Measurements from ENCODE around the gene GRIK3. TPM values are rescaled to one million over a fixed set of nuclear protein-coding genes. Genes with fewer than 3 reads are reported as not detected.

GRIK3 gene
- total and polyA plus RNA-seq, 2 of the 8 experiments (the other 6 are each of a cell fraction or from before 2014, with no cell fraction given), result 2.1 to 3.4 TPM

DNA sequence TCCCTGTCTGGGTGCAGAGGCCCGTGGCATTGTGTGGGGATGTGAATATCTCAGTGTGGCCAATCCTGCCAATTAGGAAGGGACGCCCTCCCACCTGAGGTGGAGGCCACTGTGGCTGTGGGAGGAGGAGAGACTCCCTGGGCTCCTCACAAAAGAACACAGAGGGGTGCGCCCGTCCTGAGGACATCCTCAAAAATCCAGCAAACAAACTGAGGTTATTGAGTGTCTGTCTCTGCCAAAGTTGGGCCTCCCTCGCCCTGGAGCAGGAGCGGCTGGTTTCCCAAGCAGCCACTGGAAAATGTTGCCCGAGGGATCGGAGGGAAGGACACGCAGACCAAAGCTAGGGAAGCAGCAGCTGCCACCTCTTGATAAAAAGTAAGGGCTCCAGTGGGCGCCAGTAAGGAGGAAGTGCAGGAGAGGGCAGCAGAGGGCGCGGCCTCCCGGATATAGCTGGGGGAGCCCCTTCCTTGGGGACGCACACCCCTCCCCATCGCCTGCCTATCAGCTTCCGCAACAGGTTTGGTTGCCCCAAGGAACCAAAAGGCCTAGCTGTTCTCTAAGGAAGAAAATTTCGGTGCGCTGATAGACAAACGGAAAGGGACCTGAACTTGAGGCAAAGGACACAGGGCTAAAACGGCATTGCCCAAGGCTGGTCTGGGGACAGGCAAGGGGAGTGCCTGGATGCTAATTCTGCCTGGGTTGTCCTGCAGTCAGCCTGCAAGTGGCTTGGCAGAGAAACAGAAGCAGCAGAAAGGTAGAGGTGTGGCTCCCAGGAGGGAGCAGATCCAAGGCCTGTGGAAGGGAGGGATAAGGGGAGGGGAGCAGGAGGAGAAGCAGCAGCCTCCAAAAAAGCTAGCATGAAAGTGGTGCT lies 1.7 kb upstream of the GRIK3 start (continued):
- TF ChIP-seq BCL11A (IDR thresholded peaks at IDR 0.05; ENCODE audit: low read depth in 2 of 2, low read length in 2 of 2) (no peak), MAFK (IDR thresholded peaks at IDR 0.05; ENCODE audit: low read depth, low read length) (no peak), RNF2 (IDR thresholded peaks at IDR 0.05; ENCODE audit: borderline replicate concordance, low read depth, low read length, missing control alignments, poor library complexity, severe bottlenecking) (peak; percentile 11)
